Skeletal muscle tissue (tissue), 5 donors: ENCODE results near the gene CTNNA2. TPM values are rescaled to one million over a fixed set of nuclear protein-coding genes. Genes with fewer than 3 reads are reported as not detected.

Source experiments
- H3K27ac ChIP-seq: one replicate; pipeline ENCODE4 v1.7.0; 2013; ENCODE audit warnings: mild to moderate bottlenecking, low read depth, low read length, inconsistent platforms
- H3K27me3 ChIP-seq, 3 donors: one replicate each; pipeline ENCODE4 v1.7.0; 2013; ENCODE audit warnings: low read length in 3 of 3; ENCODE audit not compliant: control insufficient read depth in 3 of 3, insufficient read depth in 3 of 3
- H3K36me3 ChIP-seq, 3 donors: one replicate each; pipeline ENCODE4 v1.7.0; 2013; ENCODE audit warnings: low read length in 3 of 3; ENCODE audit not compliant: control insufficient read depth in 3 of 3, insufficient read depth in 3 of 3
- H3K4me1 ChIP-seq, 3 donors: one replicate each; pipeline ENCODE4 v1.7.0; 2013; ENCODE audit warnings: low read length in 3 of 3, mild to moderate bottlenecking in 3 of 3; ENCODE audit not compliant: control insufficient read depth in 3 of 3, insufficient read depth in 3 of 3
- H3K4me3 ChIP-seq, 3 donors: one replicate each; pipeline ENCODE4 v1.7.0; 2013; ENCODE audit warnings: low read length in 3 of 3
- H3K9ac ChIP-seq, 3 donors: one replicate each; pipeline ENCODE4 v1.7.0; 2013; ENCODE audit warnings: low read length in 3 of 3, mild to moderate bottlenecking in 3 of 3, moderate library complexity in 2 of 3, low read depth in 1 of 3
- H3K9me3 ChIP-seq, 3 donors: one replicate each; pipeline ENCODE4 v1.7.0; 2013; ENCODE audit warnings: low read length in 3 of 3; ENCODE audit not compliant: control insufficient read depth in 3 of 3
- small RNA-seq: library from RNA; depleted of rRNA; stranded (forward); fragments of <200 nt; gene quantifications from one replicate; pipeline ENCODE3, GENCODE V24; 2014
- total RNA-seq: library from RNA; depleted of rRNA; stranded (reverse); fragments of >200 nt; gene quantifications from one replicate; pipeline ENCODE4 v1.2.3, GENCODE V29; 2014
- donor health status: Osteomylitis.

The CTNNA2 gene
- total RNA-seq, 1 donor from 2014 or later, result 1.0 TPM

GRCh38 chr2:80670763-80671162, 1157.9 kb downstream of the CTNNA2 start:
- no peaks in the 10 kb centered on the region for H3K27me3 ChIP-seq
- no peak overlapping the region for H3K27ac ChIP-seq
- no peak overlapping the region for H3K9ac ChIP-seq
- H3K4me3 ChIP-seq, result no peak overlapping the region
- no peaks in the 10 kb centered on the region for H3K36me3 ChIP-seq
- H3K9me3 ChIP-seq, result no peaks in the 10 kb centered on the region
- no peaks in the 10 kb centered on the region for H3K4me1 ChIP-seq

- Histone ChIP-seq H3K27ac (no peak overlapping the region), H3K27me3 (no peaks in the 10 kb centered on the region), H3K9ac (no peak overlapping the region), H3K36me3 (no peaks in the 10 kb centered on the region), H3K9me3 (no peaks in the 10 kb centered on the region), H3K4me3 (no peak overlapping the region), H3K4me1 (no peaks in the 10 kb centered on the region)
Observed at GRCh38 chr2:80687524-80687923, 1174.7 kb downstream of the CTNNA2 start.

GRCh38 chr2:80689106-80689505, 1176.3 kb downstream of the CTNNA2 start:
- Histone ChIP-seq H3K4me1 (no peaks in the 10 kb centered on the region), H3K4me3 (no peak overlapping the region), H3K9me3 (peaks cover 0 to 4% (median 0%) of the 10 kb centered on the region in 3 donors), H3K36me3 (no peaks in the 10 kb centered on the region), H3K27ac (no peak overlapping the region), H3K9ac (no peak overlapping the region), H3K27me3 (no peaks in the 10 kb centered on the region)

Small RNA genes lying within 50 kb of the gene (small RNA-seq; reads per million reads assigned to genes)
- gene MIR4264 (not detected), gene MIR8080 (not detected), gene RNU6-561P (not detected)
